Karpas-422 (cell line): ENCODE results near the gene VSIG10L. TPM values are rescaled to one million over a fixed set of nuclear protein-coding genes. Genes with fewer than 3 reads are reported as not detected.
A peak's percentile ranks its signal among the peaks of the same experiment; 100 is the strongest.

Source experiments
- DNase-seq: peaks from one replicate; pipeline ENCODE4 v3.0.0-alpha.2; 2015
- H2AFZ ChIP-seq: fragments of 200-600 bp; sonication (generic); 2 replicates; pipeline ENCODE4 v1.6.1; 2014; ENCODE audit warnings: antibody characterized with exemption, low read length, mixed read lengths
- H3K27ac ChIP-seq: fragments of 200-600 bp; sonication (generic); 2 replicates; pipeline ENCODE4 v1.5.1; 2014; ENCODE audit warnings: mild to moderate bottlenecking, low read length, moderate library complexity
- H3K27me3 ChIP-seq: fragments of 200-600 bp; sonication (generic); 2 replicates; pipeline ENCODE4 v1.6.1; 2014; ENCODE audit warnings: low read length, mixed read lengths
- H3K36me3 ChIP-seq: fragments of 200-600 bp; sonication (generic); 2 replicates; pipeline ENCODE4 v1.6.1; 2014; ENCODE audit warnings: low read length, mixed read lengths; ENCODE audit not compliant: insufficient read depth
- H3K4me1 ChIP-seq: fragments of 200-600 bp; sonication (generic); 2 replicates; pipeline ENCODE4 v1.6.1; 2014; ENCODE audit warnings: mild to moderate bottlenecking, low read length, mixed read lengths
- H3K4me2 ChIP-seq: fragments of 200-600 bp; sonication (generic); 2 replicates; pipeline ENCODE4 v1.6.1; 2014; ENCODE audit warnings: low read length, low read depth, mild to moderate bottlenecking; ENCODE audit not compliant: poor library complexity, severe bottlenecking
- H3K4me3 ChIP-seq: fragments of 200-600 bp; sonication (generic); 2 replicates; pipeline ENCODE4 v1.5.1; 2014; ENCODE audit warnings: mild to moderate bottlenecking, antibody characterized with exemption, low read length, mixed read lengths
- H3K79me2 ChIP-seq: fragments of 200-600 bp; sonication (generic); 2 replicates; pipeline ENCODE4 v1.6.1; 2014; ENCODE audit warnings: mild to moderate bottlenecking, low read length, mixed read lengths
- H3K9ac ChIP-seq: fragments of 200-600 bp; sonication (generic); 2 replicates; pipeline ENCODE4 v1.6.0; 2014; ENCODE audit warnings: low read length
- H3K9me2 ChIP-seq: fragments of 200-600 bp; sonication (generic), shearing (Covaris generic); replicated peaks from 2 replicates; pipeline ENCODE4 v1.6.0; 2014; ENCODE audit warnings: mild to moderate bottlenecking, low read length, moderate library complexity; ENCODE audit not compliant: insufficient read depth
- H3K9me3 ChIP-seq: fragments of 300-700, 200-600 bp; sonication (generic); 2 replicates; pipeline ENCODE4 v1.6.1; 2014; ENCODE audit warnings: low read length, mixed read lengths
- H4K20me1 ChIP-seq: fragments of 200-600 bp; sonication (generic); 2 replicates; pipeline ENCODE4 v1.6.1; 2014; ENCODE audit warnings: mild to moderate bottlenecking, antibody characterized with exemption, low read length, low read depth; ENCODE audit not compliant: insufficient read depth
- total RNA-seq: library from RNA; depleted of rRNA; stranded (reverse); fragments of >200 nt; shearing (Covaris generic); gene quantifications from 2 replicates; pipeline ENCODE4 v1.2.3, GENCODE V29; 2014; ENCODE audit warnings: low replicate concordance

Gene VSIG10L
- total RNA-seq, 1 experiment from 2014 or later = 6.6 TPM

- DNase-seq = peak; percentile 90
- Histone ChIP-seq H3K27ac (peak overlapping the region; percentile 92), H3K4me1 (peaks cover 40% of the 10 kb centered on the region), H3K9me3 (no peaks in the 10 kb centered on the region), H3K4me3 (peak overlapping the region; percentile 75), H3K4me2 (peak overlapping the region; percentile 95), H3K9me2 (no peaks in the 10 kb centered on the region), H3K36me3 (no peaks in the 10 kb centered on the region), H4K20me1 (no peaks in the 10 kb centered on the region), H3K27me3 (no peaks in the 10 kb centered on the region), H3K79me2 (peaks cover 41% of the 10 kb centered on the region), H2AFZ (no peak overlapping the region), H3K9ac (peak overlapping the region; percentile 94)
Measured at GRCh38 chr19:51367255-51367564, 25.3 kb upstream of the VSIG10L start.

DNA sequence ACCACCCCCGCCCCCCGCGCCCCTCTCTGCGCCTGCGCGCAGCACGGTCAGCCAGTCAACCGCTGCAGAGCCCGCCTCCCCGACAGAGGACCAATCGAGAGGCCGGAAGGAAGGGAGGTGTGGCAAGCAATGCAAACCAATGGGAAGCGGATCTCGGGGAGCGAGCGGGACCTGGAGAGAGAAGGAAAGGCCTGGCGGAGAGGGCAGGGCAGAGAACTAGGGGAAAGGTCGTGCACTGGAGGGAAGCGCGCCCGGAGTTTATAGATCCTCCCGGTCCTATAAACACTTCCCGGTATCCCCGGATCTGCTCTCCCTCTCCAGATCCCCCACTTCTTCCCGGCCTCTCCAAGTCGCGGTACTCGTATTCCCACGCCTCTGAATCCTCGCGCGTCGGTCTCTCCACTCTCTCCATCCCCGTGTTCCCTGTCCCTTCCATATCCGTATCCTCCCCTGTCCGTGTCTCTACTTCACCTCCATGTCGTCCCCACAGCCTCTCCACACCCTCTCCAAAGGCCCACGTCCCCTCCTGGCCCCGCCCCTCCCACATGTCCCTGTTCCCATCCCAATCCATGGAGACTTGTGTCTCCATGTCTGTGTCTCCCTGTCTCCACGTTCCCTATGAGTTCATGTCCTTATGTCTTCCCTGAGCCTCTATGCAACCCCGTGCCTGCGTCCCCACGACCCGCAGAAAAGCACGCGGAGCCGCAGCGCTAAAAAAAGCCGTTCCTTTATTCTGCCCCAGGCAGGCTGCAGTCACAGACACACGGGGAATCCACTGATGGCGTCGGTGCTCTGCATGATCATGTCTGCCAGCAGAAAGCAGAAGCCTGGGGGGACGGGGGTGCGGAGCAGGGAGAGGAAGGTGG is 24.7 kb upstream of the VSIG10L start:
- Histone ChIP-seq H4K20me1 (no peaks in the 10 kb centered on the region), H3K4me1 (peaks cover 39% of the 10 kb centered on the region)
- DNase-seq = peak; percentile 100

GRCh38 chr19:51365965-51366388 is 24.0 kb upstream of the VSIG10L start, which contains the start of gene ETFB:
ETFB (minus strand) TSS chr19:51366388; CDS start chr19:51366326, 62 bp downstream.
- Histone ChIP-seq H3K4me1 (peaks cover 39% of the 10 kb centered on the region), H3K79me2 (peaks cover 51% of the 10 kb centered on the region), H2AFZ (peak within 1 kb of the TSS; percentile 15; the same call in 1 of the 2 replicates)

More for the DNA sequence above, 24.7 kb upstream of the VSIG10L start:
- H3K79me2 ChIP-seq = peaks cover 46% of the 10 kb centered on the region
- H3K27me3 ChIP-seq = no peaks in the 10 kb centered on the region
- peak overlapping the region; percentile 92 for H3K27ac ChIP-seq
- H3K4me2 ChIP-seq = peak overlapping the region; percentile 95
- H2AFZ ChIP-seq = no peak overlapping the region
- no peaks in the 10 kb centered on the region for H3K36me3 ChIP-seq
- H3K9ac ChIP-seq = peak overlapping the region; percentile 94
- H3K4me3 ChIP-seq = peak overlapping the region; percentile 75
- H3K9me3 ChIP-seq = no peaks in the 10 kb centered on the region
- H3K9me2 ChIP-seq = no peaks in the 10 kb centered on the region

GRCh38 chr19:51365211-51365964 is 23.4 kb upstream of the VSIG10L start:
- Histone ChIP-seq H3K4me1 (peaks cover 39% of the 10 kb centered on the region), H3K4me2 (peak overlapping the region; percentile 78), H3K27me3 (no peaks in the 10 kb centered on the region), H3K4me3 (peak overlapping the region; percentile 75), H3K79me2 (peaks cover 52% of the 10 kb centered on the region), H3K27ac (peak overlapping the region; percentile 75), H3K9me2 (no peaks in the 10 kb centered on the region), H3K9ac (peak overlapping the region; percentile 83), H4K20me1 (no peaks in the 10 kb centered on the region), H3K36me3 (no peaks in the 10 kb centered on the region), H2AFZ (0 out of 2 replicates have a peak overlapping the region, but pooled peaks have one; percentile 15), H3K9me3 (no peaks in the 10 kb centered on the region)
- peak; percentile 83 for DNase-seq

More at GRCh38 chr19:51365965-51366388, 24.0 kb upstream of the VSIG10L start, which contains the start of gene ETFB:
- Histone ChIP-seq H3K27ac (peak within 1 kb of the TSS; percentile 92), H3K9me3 (no peaks in the 10 kb centered on the region), H3K36me3 (no peaks in the 10 kb centered on the region), H3K4me3 (peak within 1 kb of the TSS; percentile 75), H3K4me2 (peak within 1 kb of the TSS; percentile 95), H4K20me1 (no peaks in the 10 kb centered on the region), H3K9ac (peak within 1 kb of the TSS; percentile 94), H3K27me3 (no peaks in the 10 kb centered on the region), H3K9me2 (no peaks in the 10 kb centered on the region)
- DNase-seq = no peak

- H3K4me2 ChIP-seq = peak overlapping the region; percentile 78
- no peaks in the 10 kb centered on the region for H4K20me1 ChIP-seq
- no peaks in the 10 kb centered on the region for H3K9me3 ChIP-seq
- no peaks in the 10 kb centered on the region for H3K9me2 ChIP-seq
- H3K4me3 ChIP-seq = no peak overlapping the region; the same call in 1 of the 2 replicates
- DNase-seq = peak; percentile 40
- peaks cover 60% of the 10 kb centered on the region for H3K79me2 ChIP-seq
- no peak overlapping the region for H3K27ac ChIP-seq
- no peaks in the 10 kb centered on the region for H3K36me3 ChIP-seq
- peaks cover 39% of the 10 kb centered on the region for H3K4me1 ChIP-seq
- H2AFZ ChIP-seq = no peak overlapping the region
- H3K27me3 ChIP-seq = no peaks in the 10 kb centered on the region
- H3K9ac ChIP-seq = peak overlapping the region; percentile 38
Measured at GRCh38 chr19:51364200-51365106, 22.5 kb upstream of the VSIG10L start.

- no peaks in the 10 kb centered on the region for H3K9me2 ChIP-seq
- H2AFZ ChIP-seq = no peak overlapping the region
- no peak overlapping the region for H3K27ac ChIP-seq
- no peak overlapping the region for H3K4me3 ChIP-seq
- no peaks in the 10 kb centered on the region for H3K9me3 ChIP-seq
- no peak overlapping the region for H3K9ac ChIP-seq
- no peaks in the 10 kb centered on the region for H4K20me1 ChIP-seq
- no peaks in the 10 kb centered on the region for H3K27me3 ChIP-seq
- 0 out of 2 replicates have a peak, but pooled peaks cover 5% of the 10 kb centered on the region for H3K36me3 ChIP-seq
- no peak overlapping the region for H3K4me2 ChIP-seq
- peaks cover 78% of the 10 kb centered on the region for H3K79me2 ChIP-seq
- H3K4me1 ChIP-seq = peaks cover 29% of the 10 kb centered on the region
- DNase-seq = peak; percentile 38
Measured at GRCh38 chr19:51361239-51361638, 19.3 kb upstream of the VSIG10L start.

- DNase-seq = peak; percentile 42
- Histone ChIP-seq H3K4me2 (no peak overlapping the region), H3K27me3 (no peaks in the 10 kb centered on the region), H2AFZ (no peak overlapping the region), H3K36me3 (0 out of 2 replicates have a peak, but pooled peaks cover 7% of the 10 kb centered on the region), H3K9me2 (no peaks in the 10 kb centered on the region), H3K79me2 (peaks cover 68% of the 10 kb centered on the region), H3K9ac (no peak overlapping the region), H3K4me1 (peaks cover 18% of the 10 kb centered on the region), H3K27ac (no peak overlapping the region), H3K4me3 (no peak overlapping the region), H3K9me3 (no peaks in the 10 kb centered on the region), H4K20me1 (no peaks in the 10 kb centered on the region)
Measured at GRCh38 chr19:51359294-51359693, 17.4 kb upstream of the VSIG10L start.
